GM12878 (cell line): ENCODE measurements around the gene VMP1. TPM values are rescaled to one million over a fixed set of nuclear protein-coding genes. Genes with fewer than 3 reads are reported as not detected.
"Not testable (repeated sequence)": the region's sequence is repeated elsewhere in the genome, so short reads cannot be mapped to it uniquely, and the experiment has no call there.

Source experiments
- ATAC-seq: fragments of 200-7000 bp; cut with Tn5 transposase; 3 replicates; pipeline ENCODE4 v1.9.1; 2020; ENCODE audit warnings: mild to moderate bottlenecking, moderate library complexity
- BruUV-seq: library from RNA; stranded (reverse); fragments of 400-500 nt; replicated peaks from 2 replicates; lab custom pipeline; 2021; lab: Mats Ljungman, UMichigan
- CTCF ChIA-PET: fragments of 300-600 bp; sonication (Branson Sonifier 250); formaldehyde crosslinking; extraction: SDS; loops from one replicate; lab custom pipeline; 2021; ENCODE audit warnings: inconsistent platforms; lab: Yijun Ruan, JAX
- POLR2A ChIA-PET: fragments of 350-600 bp; formaldehyde crosslinking; extraction: SDS; loops from one replicate; lab custom pipeline; 2021; ENCODE audit warnings: inconsistent platforms; lab: Charles Lee
- RAD21 ChIA-PET: fragments of 300-600 bp; sonication (Branson Sonifier 250); formaldehyde crosslinking; loops from one replicate; lab custom pipeline; 2023; ENCODE audit warnings: antibody characterized with exemption; ENCODE audit not compliant: unreplicated experiment; lab: Charles Lee
- SMC1A ChIA-PET: fragments of 300-600 bp; sonication (Branson Sonifier 250); formaldehyde crosslinking; loops from one replicate; lab custom pipeline; 2023; ENCODE audit not compliant: unreplicated experiment, uncharacterized antibody; lab: Charles Lee
- DNase-seq: peaks from one replicate; pipeline ENCODE4 v3.0.0-alpha.2; 2011; ENCODE audit warnings: low read depth, low spot score
- FAIRE-seq: peaks from 3 replicates; lab custom pipeline; 2011; peaks lifted over from hg19 to GRCh38; lab: Jason Lieb, UNC
- H2AFZ ChIP-seq: 2 replicates; pipeline ENCODE4 v1.6.0; 2011; ENCODE audit warnings: low read depth, low read length, control low read depth; ENCODE audit not compliant: control insufficient read depth
- H3K27ac ChIP-seq: 2 replicates; pipeline ENCODE4 v1.5.1; 2011; ENCODE audit warnings: control low read depth; ENCODE audit not compliant: control insufficient read depth, insufficient read depth
- H3K27me3 ChIP-seq, 2 experiments: replicated peaks in 1 of 2; 2 replicates each; pipeline versions ENCODE4 v1.6.0 to v1.6.1; 2011; ENCODE audit warnings: low read length in 1 of 2; ENCODE audit not compliant: control insufficient read depth in 2 of 2, insufficient read depth in 2 of 2
- H3K36me3 ChIP-seq, 2 experiments: 2 replicates each; pipeline ENCODE4 v1.5.1; 2011; ENCODE audit warnings: low read length in 1 of 2; ENCODE audit not compliant: control insufficient read depth in 2 of 2, insufficient read depth in 2 of 2
- H3K4me1 ChIP-seq: 2 replicates; pipeline ENCODE4 v1.6.1; 2011; ENCODE audit warnings: mild to moderate bottlenecking, low read length, moderate library complexity, mixed read lengths; ENCODE audit not compliant: control insufficient read depth, insufficient read depth
- H3K4me2 ChIP-seq: 2 replicates; pipeline ENCODE4 v1.6.0; 2011; ENCODE audit warnings: control low read depth; ENCODE audit not compliant: control insufficient read depth, insufficient read depth
- H3K4me3 ChIP-seq: fragments of 200-600 bp; sonication (generic); 2 replicates; pipeline ENCODE4 v1.5.1; 2016
- H3K79me2 ChIP-seq: 2 replicates; pipeline ENCODE4 v1.6.0; 2011; ENCODE audit warnings: low read length; ENCODE audit not compliant: control insufficient read depth, insufficient read depth
- H3K9ac ChIP-seq: 2 replicates; pipeline ENCODE4 v1.8.0; 2011; ENCODE audit warnings: low read length, control low read depth, mixed read lengths; ENCODE audit not compliant: control insufficient read depth, insufficient read depth
- H3K9me3 ChIP-seq: replicated peaks from 3 replicates; pipeline ENCODE4 v1.5.1; 2011; ENCODE audit warnings: mild to moderate bottlenecking, low read length; ENCODE audit not compliant: control insufficient read depth, insufficient read depth
- H4K20me1 ChIP-seq: 2 replicates; pipeline ENCODE4 v1.6.0; 2011; ENCODE audit not compliant: control insufficient read depth, insufficient read depth
- ETV6 ChIP-seq, 2 experiments: fragments of 450-650 bp in 1 of 2; IDR thresholded peaks in 1 of 2; conservative IDR thresholded peaks in 1 of 2; 2 replicates each; pipeline ENCODE4 v1.6.1; 2014; ENCODE audit warnings: antibody characterized with exemption in 1 of 2, borderline replicate concordance in 1 of 2, low read depth in 1 of 2, mild to moderate bottlenecking in 1 of 2, moderate library complexity in 1 of 2
- POLR2A ChIP-seq: IDR thresholded peaks from 2 replicates; pipeline ENCODE4 v1.6.1; 2011; ENCODE audit warnings: low read depth, mild to moderate bottlenecking, low read length
- SMAD5 ChIP-seq: IDR thresholded peaks from 2 replicates; pipeline ENCODE4 v1.6.1; 2016; ENCODE audit warnings: antibody characterized with exemption, low read depth
- WGBS: methylation state at CpG from one replicate; pipeline ENCODE4 v1.1.6; 2016; ENCODE audit warnings: low lambda C conversion rate; ENCODE audit not compliant: insufficient replicate concordance, insufficient coverage; ENCODE audit errors: missing lambda C conversion rate; 5-methylcytosine and 5-hydroxymethylcytosine counted together
- in situ Hi-C: fragments of 300-500 bp; cut with MboI; formaldehyde crosslinking; loops from 9 replicates; pipeline ENCODE4 v1.14.3; 2018; ENCODE audit warnings: mixed read lengths
- intact Hi-C: fragments of 100-400 bp; cut with micrococcal nuclease; formaldehyde crosslinking; loops from one replicate; pipeline ENCODE4 v1.14.2; 2022; ENCODE audit not compliant: unreplicated experiment
- polyA plus RNA-seq, 11 experiments: library from polyadenylated mRNA; depleted of rRNA in 4 of 11; unstranded in 6 of 11; stranded (reverse) in 5 of 11; fragments of >200 nt; fragmentation: Nextera tagmentation in 4 of 11; fragmentation: Illumina TruSeq in 1 of 11; extraction: Ambion mirVana in 4 of 11; extraction: Trizol in 1 of 11; gene quantifications; 1 replicate in 1 of 11; 2 replicates in 10 of 11; pipeline versions ENCODE4 v1.2.1 to v1.2.3, GENCODE V29; 2011 to 2016; ENCODE audit warnings: inconsistent platforms in 2 of 11, missing spikeins in 2 of 11, low read depth in 1 of 11
- total RNA-seq, 4 experiments: library from RNA; depleted of rRNA in 3 of 4; stranded (reverse); fragments of >200 nt in 3 of 4; fragmentation: Illumina TruSeq in 1 of 4; extraction: Trizol in 1 of 4; gene quantifications; 2 replicates each; pipeline versions ENCODE4 v1.2.1 to v1.2.3, GENCODE V29; 2013 to 2021
- TF ChIP-seq, protein P1 (sequence below): fragments of 450-650 bp; conservative IDR thresholded peaks from 2 replicates; pipeline ENCODE4 v1.6.1; 2017; ENCODE audit warnings: mild to moderate bottlenecking, moderate library complexity
- TF ChIP-seq, protein P2 (sequence below): fragments of 450-650 bp; IDR thresholded peaks from 2 replicates; pipeline ENCODE4 v1.6.1; 2016; ENCODE audit warnings: mild to moderate bottlenecking
- TF ChIP-seq, protein P3 (sequence below): fragments of 450-650 bp; IDR thresholded peaks from 2 replicates; pipeline ENCODE4 v1.6.1; 2016; ENCODE audit warnings: mild to moderate bottlenecking

VMP1 gene
- total and polyA plus RNA-seq, 10 of the 15 experiments (the other 5 are each of a cell fraction or from before 2014, with no cell fraction given): 88.4 to 199 (median 132) TPM

DNA sequence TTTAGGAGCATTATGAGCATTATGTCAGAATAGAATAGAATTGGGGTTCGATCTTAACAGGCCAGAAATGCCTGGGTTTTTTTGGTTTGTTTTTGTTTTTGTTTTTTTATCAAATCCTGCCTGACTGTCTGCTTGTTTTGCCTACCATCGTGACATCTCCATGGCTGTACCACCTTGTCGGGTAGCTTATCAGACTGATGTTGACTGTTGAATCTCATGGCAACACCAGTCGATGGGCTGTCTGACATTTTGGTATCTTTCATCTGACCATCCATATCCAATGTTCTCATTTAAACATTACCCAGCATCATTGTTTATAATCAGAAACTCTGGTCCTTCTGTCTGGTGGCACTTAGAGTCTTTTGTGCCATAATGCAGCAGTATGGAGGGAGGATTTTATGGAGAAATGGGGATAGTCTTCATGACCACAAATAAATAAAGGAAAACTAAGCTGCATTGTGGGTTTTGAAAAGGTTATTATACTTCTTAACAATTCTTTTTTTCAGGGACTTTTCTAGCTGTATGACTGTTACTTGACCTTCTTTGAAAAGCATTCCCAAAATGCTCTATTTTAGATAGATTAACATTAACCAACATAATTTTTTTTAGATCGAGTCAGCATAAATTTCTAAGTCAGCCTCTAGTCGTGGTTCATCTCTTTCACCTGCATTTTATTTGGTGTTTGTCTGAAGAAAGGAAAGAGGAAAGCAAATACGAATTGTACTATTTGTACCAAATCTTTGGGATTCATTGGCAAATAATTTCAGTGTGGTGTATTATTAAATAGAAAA is 133.8 kb downstream of the VMP1 start (continued):
- TF ChIP-seq, protein P1, sequence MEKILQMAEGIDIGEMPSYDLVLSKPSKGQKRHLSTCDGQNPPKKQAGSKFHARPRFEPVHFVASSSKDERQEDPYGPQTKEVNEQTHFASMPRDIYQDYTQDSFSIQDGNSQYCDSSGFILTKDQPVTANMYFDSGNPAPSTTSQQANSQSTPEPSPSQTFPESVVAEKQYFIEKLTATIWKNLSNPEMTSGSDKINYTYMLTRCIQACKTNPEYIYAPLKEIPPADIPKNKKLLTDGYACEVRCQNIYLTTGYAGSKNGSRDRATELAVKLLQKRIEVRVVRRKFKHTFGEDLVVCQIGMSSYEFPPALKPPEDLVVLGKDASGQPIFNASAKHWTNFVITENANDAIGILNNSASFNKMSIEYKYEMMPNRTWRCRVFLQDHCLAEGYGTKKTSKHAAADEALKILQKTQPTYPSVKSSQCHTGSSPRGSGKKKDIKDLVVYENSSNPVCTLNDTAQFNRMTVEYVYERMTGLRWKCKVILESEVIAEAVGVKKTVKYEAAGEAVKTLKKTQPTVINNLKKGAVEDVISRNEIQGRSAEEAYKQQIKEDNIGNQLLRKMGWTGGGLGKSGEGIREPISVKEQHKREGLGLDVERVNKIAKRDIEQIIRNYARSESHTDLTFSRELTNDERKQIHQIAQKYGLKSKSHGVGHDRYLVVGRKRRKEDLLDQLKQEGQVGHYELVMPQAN: peak; percentile 5; the same call in 1 of the 2 replicates
- TF ChIP-seq POLR2A: peak; percentile 59; the same call in 1 of the 2 replicates
- TF ChIP-seq ETV6 (conservative IDR thresholded peaks at IDR 0.05 in 1 of 2, IDR thresholded peaks at IDR 0.05 in 1 of 2; ENCODE audit: borderline replicate concordance in 1 of 2, low read depth in 1 of 2): peak; percentile 2 to 55; a peak in 1 of 4 replicates
- TF ChIP-seq, protein P2, sequence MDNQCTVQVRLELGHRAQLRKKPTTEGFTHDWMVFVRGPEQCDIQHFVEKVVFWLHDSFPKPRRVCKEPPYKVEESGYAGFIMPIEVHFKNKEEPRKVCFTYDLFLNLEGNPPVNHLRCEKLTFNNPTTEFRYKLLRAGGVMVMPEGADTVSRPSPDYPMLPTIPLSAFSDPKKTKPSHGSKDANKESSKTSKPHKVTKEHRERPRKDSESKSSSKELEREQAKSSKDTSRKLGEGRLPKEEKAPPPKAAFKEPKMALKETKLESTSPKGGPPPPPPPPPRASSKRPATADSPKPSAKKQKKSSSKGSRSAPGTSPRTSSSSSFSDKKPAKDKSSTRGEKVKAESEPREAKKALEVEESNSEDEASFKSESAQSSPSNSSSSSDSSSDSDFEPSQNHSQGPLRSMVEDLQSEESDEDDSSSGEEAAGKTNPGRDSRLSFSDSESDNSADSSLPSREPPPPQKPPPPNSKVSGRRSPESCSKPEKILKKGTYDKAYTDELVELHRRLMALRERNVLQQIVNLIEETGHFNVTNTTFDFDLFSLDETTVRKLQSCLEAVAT: peak; percentile 98
- peak; percentile 68 for TF ChIP-seq SMAD5
- TF ChIP-seq, protein P3, sequence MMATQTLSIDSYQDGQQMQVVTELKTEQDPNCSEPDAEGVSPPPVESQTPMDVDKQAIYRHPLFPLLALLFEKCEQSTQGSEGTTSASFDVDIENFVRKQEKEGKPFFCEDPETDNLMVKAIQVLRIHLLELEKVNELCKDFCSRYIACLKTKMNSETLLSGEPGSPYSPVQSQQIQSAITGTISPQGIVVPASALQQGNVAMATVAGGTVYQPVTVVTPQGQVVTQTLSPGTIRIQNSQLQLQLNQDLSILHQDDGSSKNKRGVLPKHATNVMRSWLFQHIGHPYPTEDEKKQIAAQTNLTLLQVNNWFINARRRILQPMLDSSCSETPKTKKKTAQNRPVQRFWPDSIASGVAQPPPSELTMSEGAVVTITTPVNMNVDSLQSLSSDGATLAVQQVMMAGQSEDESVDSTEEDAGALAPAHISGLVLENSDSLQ: peak; percentile 50; the same call in 1 of the 2 replicates

DNA sequence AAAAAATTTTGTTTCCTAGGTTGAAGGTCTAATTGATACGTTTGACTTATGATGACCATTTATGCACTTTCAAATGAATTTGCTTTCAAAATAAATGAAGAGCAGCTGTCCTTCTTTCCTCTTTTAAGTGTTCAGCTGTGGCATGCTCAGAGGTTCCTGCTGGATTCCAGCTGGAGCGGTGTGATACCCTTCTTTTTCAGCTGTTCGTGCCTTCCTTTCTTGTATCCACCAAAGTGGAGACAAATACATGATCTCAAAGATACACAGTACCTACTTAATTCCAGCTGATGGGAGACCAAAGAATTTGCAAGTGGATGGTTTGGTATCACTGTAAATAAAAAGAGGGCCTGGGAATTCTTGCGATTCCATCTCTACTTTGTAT is 134.4 kb downstream of the VMP1 start:
- DNase-seq, H3K36me3 ChIP-seq, intact Hi-C loops, H3K27me3 ChIP-seq, FAIRE-seq, BruUV-seq, H4K20me1 ChIP-seq, in situ Hi-C loops, ATAC-seq, H3K9me3 ChIP-seq, H2AFZ ChIP-seq: not testable (repeated sequence)
- Histone ChIP-seq H3K4me2 (peak overlapping the region; percentile 76), H3K4me3 (peak overlapping the region; percentile 91), H3K27ac (peak overlapping the region; percentile 97), H3K9ac (peak overlapping the region; percentile 100), H3K79me2 (peaks cover 52% of the 10 kb centered on the region), H3K4me1 (peaks cover 34% of the 10 kb centered on the region)
- ChIA-PET SMC1A (interaction anchor here (1.2 to 12.6 kb wide), 4 partner anchors 14 to 88 kb away, joined by 3 to 143 read pairs (median 105); no protein-coding TSS in a partner anchor), POLR2A (interaction anchor here (4.1 to 13.3 kb wide), 3 partner anchors 13 to 88 kb away, joined by 23 to 332 read pairs (median 62); no protein-coding TSS in a partner anchor), RAD21 (interaction anchor here (0.9 to 7.9 kb wide), 7 partner anchors 10 to 89 kb away, joined by 3 to 130 read pairs (median 12); no protein-coding TSS in a partner anchor), CTCF (interaction anchor here (1.2 to 2.2 kb wide), 3 partner anchors 9 to 88 kb away, joined by 4 to 12 read pairs (median 5); no protein-coding TSS in a partner anchor)
- WGBS: under 1% methylated on average over 4 of the region's 4 CpGs
